GM19463 (cell line): ENCODE results near the gene LHFPL2.

Source experiments
- ATAC-seq: cut with Tn5 transposase; IDR thresholded peaks from one replicate; pipeline ENCODE4 v1.9.1; 2021; ENCODE audit warnings: mild to moderate bottlenecking, moderate library complexity; ENCODE audit not compliant: unreplicated experiment

Gene LHFPL2

GRCh38 chr5:78507531-78507930, 141.0 kb downstream of the LHFPL2 start:
- no peak for ATAC-seq

DNA sequence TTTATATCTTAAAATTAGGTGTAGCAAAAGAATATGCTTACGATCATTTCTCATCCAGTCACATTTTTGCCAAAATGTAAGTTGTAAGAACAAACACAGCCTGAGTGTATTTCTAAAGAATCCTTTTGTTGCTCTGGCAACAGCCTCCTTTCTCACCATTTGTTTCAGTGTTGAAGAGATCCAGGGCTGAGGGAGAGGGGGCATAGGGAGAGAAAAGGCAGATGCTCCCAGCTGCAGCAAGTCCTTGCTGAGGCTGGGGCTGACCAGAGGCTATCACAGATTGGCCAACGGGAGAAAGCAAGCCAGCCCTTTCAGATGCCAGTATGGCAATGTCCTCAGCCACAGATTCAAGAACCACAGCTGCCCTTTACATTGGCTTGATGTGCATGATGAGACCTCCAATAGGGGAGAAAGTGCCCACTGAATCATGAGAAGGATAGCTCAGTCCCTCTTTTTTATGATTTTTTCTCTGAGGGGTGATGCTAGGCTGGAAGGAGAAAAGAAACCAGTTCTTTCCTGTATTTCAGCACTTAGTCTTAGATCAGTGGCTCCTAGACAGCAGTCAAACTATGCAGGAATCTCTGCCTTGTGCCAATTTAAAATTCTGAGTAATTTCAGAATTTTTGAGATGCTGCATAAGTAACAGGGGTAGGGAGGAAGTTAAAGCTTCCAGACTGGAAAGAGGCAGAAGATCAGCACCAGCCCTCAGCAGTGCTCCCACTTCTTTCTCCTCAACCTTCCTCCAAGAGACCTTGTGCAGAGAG, 142.1 kb downstream of the LHFPL2 start:
- ATAC-seq: no peak

DNA sequence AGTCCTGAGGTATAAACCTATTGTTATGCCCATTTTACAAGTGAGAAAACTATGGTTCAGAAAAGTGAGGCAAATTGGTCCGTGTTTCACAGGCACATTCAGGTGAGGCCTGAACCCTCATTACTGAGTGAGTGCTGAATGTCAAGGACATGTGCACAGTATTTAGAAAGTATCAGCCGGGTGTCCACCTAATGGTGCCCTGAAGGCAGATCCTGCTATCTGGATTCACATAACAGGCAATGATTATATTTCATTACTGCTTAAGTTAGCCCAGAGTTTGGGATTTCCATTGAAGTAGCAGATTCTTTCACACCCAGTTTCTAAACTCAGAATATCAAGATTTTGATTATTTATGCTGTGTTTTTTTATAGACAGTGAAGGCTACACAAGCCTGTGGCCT, 142.7 kb downstream of the LHFPL2 start:
- ATAC-seq: no peak

- ATAC-seq: no peak
Observed at GRCh38 chr5:78504704-78505677, 143.6 kb downstream of the LHFPL2 start.

- ATAC-seq: no peak
Observed at GRCh38 chr5:78503958-78504653, 144.5 kb downstream of the LHFPL2 start.

DNA sequence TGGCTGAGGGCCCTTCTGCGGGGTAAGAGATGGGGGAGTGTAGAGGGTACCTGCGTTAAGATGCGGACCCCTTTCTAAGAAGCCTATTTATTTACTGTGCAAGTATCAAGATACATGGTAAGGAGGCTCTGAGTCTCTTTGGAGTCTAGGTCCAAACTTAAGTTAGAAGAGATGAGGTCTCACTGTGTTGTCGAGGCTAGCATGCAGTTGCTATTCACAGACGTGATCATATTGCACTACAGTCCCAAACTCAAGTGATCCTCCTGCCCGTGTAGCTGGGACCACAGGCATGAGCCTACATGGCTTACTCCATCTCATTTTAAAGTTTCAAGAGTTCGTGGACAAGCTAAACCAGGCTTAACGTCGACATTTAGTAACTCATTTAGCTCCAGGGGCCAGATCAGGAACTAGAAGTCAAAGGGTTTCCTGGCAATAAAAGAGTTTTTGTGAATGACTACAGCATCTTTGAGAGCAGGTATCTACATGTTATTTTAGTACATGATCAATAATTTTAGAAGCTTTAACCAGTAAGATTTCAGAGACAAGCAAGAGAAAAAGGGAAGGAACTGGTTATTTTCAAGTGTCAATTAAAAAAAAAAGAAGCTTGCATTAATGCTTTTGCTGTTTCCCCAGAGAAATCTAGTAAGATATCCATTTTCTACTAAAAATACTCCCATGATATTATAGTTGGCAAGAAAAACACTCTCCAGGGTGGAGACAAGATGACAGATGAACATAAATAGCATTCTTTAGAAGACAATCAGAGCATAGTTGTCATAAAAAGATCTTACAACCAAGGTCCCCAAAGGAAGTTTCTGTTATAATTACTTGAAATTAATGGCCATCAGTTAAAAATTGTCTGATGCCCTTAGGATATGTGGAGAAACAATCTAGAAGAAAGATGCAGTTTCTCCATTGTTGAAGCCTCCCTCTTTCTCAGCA, 146.9 kb downstream of the LHFPL2 start:
- ATAC-seq: no peak

GRCh38 chr5:78500871-78501270, 147.7 kb downstream of the LHFPL2 start:
- ATAC-seq: no peak

- no peak for ATAC-seq
Observed at GRCh38 chr5:78500028-78500427, 148.5 kb downstream of the LHFPL2 start.

GRCh38 chr5:78499485-78499884, 149.1 kb downstream of the LHFPL2 start:
- no peak for ATAC-seq

DNA sequence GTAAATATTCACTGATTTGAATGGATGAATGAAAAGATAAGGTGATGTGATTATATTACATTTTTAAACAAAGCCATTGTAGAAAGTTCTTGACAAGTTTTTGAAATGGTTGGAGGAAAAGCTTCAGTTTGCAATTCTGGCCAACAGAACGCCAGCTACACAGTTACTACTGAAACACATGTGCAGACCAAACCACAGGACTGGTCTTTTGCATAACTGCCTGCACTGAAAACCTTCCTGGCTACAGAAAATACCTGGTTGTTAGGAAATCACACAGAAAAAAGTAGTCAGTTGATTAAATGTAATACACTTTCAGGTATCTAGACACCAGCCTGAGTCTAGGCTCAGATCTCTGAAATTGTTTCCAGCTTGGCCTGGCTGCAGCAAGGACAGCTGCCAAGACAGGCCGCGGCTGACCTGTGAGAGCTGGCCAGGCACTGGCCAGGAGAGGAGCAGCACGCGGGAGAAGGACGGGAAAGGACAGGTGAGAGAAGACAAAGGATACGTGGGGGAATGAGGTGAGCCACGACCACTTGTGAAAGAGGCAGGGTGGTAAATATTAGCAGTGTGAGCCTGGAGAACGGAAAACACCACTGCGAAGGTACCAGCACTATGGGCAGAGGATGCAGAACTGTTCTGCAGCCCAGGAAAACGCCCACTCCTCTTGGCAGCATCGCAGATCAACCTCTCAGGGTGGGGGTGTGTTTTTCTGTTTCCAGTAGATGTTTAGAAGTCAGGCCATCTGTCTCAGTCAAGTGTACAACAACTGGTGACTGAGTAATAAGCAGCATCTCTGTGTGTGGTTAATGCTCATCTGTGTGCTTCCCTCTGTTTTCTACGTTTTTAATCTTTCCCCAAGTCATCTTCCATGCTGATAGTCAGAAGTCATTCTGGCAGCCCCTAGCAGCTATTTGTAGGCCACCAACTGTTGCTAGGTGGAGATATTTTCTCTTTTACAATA, 150.7 kb downstream of the LHFPL2 start:
- no peak for ATAC-seq

GRCh38 chr5:78496373-78496772, 152.2 kb downstream of the LHFPL2 start:
- no peak for ATAC-seq

GRCh38 chr5:78495800-78496199, 152.8 kb downstream of the LHFPL2 start:
- no peak for ATAC-seq

GRCh38 chr5:78492650-78493049, 155.9 kb downstream of the LHFPL2 start:
- no peak for ATAC-seq

- ATAC-seq: no peak
Observed at GRCh38 chr5:78492224-78492623, 156.3 kb downstream of the LHFPL2 start.

DNA sequence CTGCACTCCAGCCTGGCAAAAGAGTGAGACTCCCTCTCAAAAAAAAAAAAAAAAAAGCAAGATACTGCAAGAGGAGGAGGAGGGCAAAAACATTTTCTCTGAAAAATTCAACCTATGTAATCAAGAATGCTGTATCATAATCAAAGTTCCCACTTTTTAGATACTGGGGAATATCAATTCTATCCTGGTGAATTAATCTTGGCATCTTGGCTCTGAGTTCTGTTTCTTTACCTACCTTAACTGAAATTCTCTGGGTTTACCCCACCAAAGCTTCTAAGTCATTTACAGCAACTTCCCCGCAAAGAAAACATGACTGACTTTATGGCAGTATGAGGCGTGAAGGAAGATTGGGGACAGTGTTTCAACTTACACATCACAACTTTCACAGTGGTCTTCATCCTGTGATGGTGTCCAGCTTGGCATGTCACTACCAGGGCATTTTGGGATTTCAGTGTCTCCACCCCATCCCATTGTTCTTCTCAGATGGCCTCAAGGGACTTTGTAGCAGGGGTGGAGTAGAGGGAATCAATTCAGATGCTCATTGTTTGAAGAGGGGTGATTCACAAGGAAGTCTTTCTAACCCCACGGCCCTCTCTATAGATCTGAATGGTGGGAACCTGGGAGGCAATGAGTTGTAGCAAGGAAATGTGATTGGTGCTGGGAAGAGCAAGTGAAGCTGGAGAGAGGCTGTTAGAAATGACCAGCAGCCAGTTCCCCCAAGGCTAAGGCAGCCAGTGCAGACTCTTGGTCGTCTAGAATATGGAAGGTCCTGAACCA, 157.7 kb downstream of the LHFPL2 start:
- ATAC-seq: no peak

DNA sequence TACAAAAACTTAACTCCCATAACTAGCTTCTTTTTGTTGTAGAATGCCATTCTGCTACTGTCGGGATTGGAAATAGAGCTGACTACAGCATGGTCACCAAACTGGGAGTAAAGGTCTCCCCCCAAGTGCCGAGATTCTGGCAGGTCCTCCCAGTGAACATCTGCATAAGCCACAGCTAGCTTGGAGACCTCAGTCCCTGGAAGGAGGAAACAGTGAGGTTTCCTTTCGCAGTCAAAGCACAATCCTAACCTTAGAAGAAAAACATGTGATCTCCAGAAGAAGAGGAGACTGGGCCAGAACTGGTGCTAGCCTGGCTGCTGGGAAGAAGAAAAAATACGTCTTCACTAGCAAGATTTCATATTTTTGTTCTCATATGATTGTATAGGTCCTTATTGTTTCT, 160.7 kb downstream of the LHFPL2 start:
- ATAC-seq: no peak

DNA sequence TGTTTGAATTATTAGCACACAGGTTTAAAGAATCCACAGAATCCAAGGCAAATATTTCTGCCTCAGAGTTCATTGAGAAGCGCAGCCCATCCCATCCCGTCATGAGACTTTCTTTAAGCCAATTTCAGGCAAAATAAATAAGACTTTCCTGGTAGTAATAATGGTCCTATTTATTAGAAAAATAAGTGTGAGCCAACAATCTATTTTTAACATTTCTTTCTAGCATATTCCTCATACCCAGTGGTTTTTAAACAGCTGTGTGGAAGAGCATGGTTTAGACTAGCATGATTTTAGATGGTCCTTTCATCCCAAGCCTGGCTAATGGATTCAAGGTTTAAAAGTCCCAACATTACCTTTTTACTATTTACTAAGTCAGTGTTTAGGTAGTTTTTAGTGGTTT, 162.4 kb downstream of the LHFPL2 start:
- ATAC-seq: no peak

DNA sequence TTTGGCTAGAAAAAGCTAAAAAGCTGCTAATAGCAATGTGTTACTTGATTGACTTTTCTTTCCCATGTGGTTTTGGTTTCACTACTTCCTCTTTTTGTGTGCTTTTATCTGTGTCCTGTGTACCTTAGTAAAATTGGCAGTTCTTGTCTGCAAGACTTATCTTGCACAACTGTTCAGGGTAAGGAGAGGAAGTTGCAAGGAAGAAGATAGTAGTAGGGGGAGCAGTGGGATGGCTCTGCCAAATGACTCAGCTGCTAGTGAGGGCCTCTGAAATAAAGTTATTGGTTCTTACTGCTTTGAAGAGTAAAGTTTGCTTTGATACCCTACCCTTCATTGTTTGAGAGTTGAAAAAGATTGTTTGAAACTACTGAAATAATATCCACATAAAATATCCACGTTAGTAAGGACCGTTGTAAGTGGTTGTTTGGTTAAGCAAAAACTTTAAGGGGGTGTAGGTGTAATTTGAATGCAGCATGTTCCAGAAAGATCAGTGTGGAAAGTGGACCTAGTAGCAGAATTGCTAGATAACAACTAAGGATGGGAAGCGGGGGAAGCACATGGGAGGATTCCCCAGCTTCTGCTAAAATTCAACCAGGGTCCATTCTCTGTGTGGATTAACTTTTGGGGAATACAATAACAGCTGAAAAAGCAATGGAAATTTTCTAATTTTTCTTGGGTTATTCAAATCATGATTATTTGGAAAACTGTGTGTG, 164.6 kb downstream of the LHFPL2 start:
- peak; percentile 90 for ATAC-seq
